Ishikawa (cell line): ENCODE measurements around the gene JCHAIN.

Experiments used
- CEBPB ChIP-seq: IDR thresholded peaks from 2 replicates; pipeline ENCODE4 v1.6.1; 2012
- CREB1 ChIP-seq: IDR thresholded peaks from 2 replicates; pipeline ENCODE4 v1.6.1; 2012; ENCODE audit warnings: low read depth
- EGR1 ChIP-seq: IDR thresholded peaks from 2 replicates; pipeline ENCODE4 v1.6.1; 2012
- EP300 ChIP-seq: IDR thresholded peaks from 2 replicates; pipeline ENCODE4 v1.6.1; 2012; ENCODE audit warnings: borderline replicate concordance
- FOXM1 ChIP-seq: IDR thresholded peaks from 2 replicates; pipeline ENCODE4 v1.6.1; 2012; ENCODE audit warnings: low read depth, borderline replicate concordance
- MAX ChIP-seq: IDR thresholded peaks from 2 replicates; pipeline ENCODE4 v1.6.1; 2012
- NFIC ChIP-seq: IDR thresholded peaks from 2 replicates; pipeline ENCODE4 v1.6.1; 2012
- RAD21 ChIP-seq: IDR thresholded peaks from 2 replicates; pipeline ENCODE4 v1.6.1; 2012; ENCODE audit warnings: low read depth
- TAF1 ChIP-seq: IDR thresholded peaks from 2 replicates; pipeline ENCODE4 v1.6.1; 2012; ENCODE audit warnings: low read depth, mild to moderate bottlenecking
- TCF12 ChIP-seq: IDR thresholded peaks from 2 replicates; pipeline ENCODE4 v1.6.1; 2012; ENCODE audit warnings: low read depth
- TEAD4 ChIP-seq: IDR thresholded peaks from 2 replicates; pipeline ENCODE4 v1.6.1; 2012
- USF1 ChIP-seq: IDR thresholded peaks from 2 replicates; pipeline ENCODE4 v1.6.1; 2012
- YY1 ChIP-seq: IDR thresholded peaks from 2 replicates; pipeline ENCODE4 v1.6.1; 2012; ENCODE audit warnings: low read depth
- ZBTB7A ChIP-seq: IDR thresholded peaks from 2 replicates; pipeline ENCODE4 v1.6.1; 2012; ENCODE audit warnings: low read depth
- TF ChIP-seq, protein P1 (sequence below): IDR thresholded peaks from 2 replicates; pipeline ENCODE4 v1.6.1; 2012; ENCODE audit warnings: low read depth, mild to moderate bottlenecking

Gene JCHAIN

DNA sequence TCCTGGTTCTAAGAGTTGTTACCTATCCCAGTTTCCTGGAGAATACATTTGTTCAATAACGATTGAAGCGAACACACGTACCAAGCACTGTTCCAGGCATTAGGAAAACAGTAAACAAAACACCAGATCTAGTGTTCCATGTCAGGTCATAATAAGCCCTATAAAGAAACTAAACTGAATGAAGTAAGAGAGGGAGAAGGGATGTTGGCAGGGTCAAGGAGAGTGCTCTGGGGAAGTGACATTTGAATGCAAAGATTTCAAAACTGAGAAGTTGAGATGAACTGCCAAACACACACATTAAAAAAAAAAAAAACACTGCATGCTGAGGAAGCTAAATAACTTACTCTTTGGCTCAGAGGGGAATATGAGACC, 52.1 kb downstream of the JCHAIN start:
- no peak for TF ChIP-seq CREB1
- TF ChIP-seq TEAD4, result no peak
- TF ChIP-seq EP300, result no peak

- TF ChIP-seq TEAD4 (no peak), EP300 (no peak), FOXM1 (no peak), CREB1 (no peak), ZBTB7A (no peak), TAF1 (no peak), USF1 (no peak), EGR1 (no peak), CEBPB (no peak), TCF12 (no peak)
- TF ChIP-seq, protein P1, sequence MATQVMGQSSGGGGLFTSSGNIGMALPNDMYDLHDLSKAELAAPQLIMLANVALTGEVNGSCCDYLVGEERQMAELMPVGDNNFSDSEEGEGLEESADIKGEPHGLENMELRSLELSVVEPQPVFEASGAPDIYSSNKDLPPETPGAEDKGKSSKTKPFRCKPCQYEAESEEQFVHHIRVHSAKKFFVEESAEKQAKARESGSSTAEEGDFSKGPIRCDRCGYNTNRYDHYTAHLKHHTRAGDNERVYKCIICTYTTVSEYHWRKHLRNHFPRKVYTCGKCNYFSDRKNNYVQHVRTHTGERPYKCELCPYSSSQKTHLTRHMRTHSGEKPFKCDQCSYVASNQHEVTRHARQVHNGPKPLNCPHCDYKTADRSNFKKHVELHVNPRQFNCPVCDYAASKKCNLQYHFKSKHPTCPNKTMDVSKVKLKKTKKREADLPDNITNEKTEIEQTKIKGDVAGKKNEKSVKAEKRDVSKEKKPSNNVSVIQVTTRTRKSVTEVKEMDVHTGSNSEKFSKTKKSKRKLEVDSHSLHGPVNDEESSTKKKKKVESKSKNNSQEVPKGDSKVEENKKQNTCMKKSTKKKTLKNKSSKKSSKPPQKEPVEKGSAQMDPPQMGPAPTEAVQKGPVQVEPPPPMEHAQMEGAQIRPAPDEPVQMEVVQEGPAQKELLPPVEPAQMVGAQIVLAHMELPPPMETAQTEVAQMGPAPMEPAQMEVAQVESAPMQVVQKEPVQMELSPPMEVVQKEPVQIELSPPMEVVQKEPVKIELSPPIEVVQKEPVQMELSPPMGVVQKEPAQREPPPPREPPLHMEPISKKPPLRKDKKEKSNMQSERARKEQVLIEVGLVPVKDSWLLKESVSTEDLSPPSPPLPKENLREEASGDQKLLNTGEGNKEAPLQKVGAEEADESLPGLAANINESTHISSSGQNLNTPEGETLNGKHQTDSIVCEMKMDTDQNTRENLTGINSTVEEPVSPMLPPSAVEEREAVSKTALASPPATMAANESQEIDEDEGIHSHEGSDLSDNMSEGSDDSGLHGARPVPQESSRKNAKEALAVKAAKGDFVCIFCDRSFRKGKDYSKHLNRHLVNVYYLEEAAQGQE, result no peak
These were observed 52.8 kb downstream of the JCHAIN start for GRCh38 chr4:70613306-70614183.

DNA sequence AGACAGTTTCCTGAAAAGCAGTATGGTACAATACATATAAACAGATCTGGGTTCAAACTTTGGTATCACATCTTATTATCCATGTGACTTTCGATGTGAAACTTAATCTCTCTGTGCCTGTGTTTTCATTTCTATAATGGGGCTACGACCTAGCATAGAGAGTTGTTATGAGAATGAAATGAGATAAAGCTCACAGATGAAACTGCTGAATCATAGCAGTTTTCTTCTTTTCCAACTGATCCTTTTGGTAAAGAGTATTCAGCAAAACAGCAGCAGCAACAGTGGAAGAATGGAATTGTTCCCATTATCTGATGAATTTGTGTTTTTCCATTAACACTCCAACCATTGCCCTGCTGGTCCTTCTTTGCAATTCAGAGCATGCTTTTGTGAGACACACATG, 58.0 kb downstream of the JCHAIN start:
- no peak for TF ChIP-seq TCF12
- no peak for TF ChIP-seq CREB1
- TF ChIP-seq EGR1, result no peak

DNA sequence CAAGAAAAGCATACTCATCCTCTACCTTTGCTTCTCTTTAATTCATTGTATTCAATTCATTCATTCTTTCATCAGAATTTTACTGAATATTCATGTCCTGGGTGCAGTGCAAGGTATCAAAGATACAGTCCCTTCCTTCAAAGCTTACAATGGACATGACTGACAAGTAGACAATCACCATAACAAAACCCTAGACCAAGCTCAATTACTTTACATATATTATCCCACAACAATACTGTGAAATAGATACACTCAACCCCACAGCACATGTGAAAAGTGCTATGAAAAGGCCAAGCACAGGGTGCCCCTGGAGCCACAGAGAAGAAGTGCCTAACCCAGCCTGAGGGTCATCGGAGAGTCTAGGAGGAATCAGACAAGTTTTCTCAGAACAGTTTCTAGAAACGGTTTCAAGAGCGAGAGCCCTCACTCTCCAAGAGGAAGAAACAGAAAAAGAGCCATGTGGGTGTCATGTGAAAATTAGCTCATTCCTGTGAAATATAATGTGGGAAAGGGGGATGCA, 58.9 kb downstream of the JCHAIN start:
- TF ChIP-seq NFIC (no peak), TCF12 (no peak), EGR1 (no peak), TAF1 (no peak), EP300 (no peak), TEAD4 (no peak), RAD21 (no peak), FOXM1 (no peak), YY1 (no peak), ZBTB7A (no peak), MAX (no peak), CREB1 (no peak), CEBPB (no peak), USF1 (no peak)
- TF ChIP-seq, protein P1, result no peak

DNA sequence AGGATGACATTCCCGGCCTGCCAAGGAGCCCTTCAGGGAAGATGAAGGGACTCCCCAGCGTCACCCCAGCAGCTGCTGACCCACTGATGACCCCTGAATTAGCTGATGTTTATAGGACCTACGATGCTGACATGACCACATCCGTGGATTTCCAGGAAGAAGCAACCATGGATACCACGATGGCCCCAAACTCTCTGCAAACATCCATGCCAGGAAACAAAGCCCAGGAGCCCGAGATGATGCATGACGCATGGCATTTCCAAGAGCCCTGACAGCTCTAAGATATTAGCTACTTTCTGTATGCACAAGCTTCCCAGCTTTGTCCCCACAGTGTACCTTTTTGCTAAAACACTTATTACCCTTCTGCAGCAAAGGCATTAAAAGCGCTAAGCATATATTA, 59.8 kb downstream of the JCHAIN start:
- TF ChIP-seq CREB1 (no peak), ZBTB7A (no peak), NFIC (no peak), EGR1 (no peak), TAF1 (no peak), RAD21 (no peak), CEBPB (no peak), MAX (no peak), YY1 (no peak), TEAD4 (no peak), EP300 (no peak), TCF12 (no peak), FOXM1 (no peak)
- TF ChIP-seq, protein P1, result no peak
